ENCODE results near the gene IL17D.

The IL17D gene

GRCh38 chr13:20689291-20689690, 14.2 kb upstream of the IL17D start:
- no peak for DNase-seq (ENCODE audit: low read depth in 1 of 2, low spot score in 1 of 2)

DNA sequence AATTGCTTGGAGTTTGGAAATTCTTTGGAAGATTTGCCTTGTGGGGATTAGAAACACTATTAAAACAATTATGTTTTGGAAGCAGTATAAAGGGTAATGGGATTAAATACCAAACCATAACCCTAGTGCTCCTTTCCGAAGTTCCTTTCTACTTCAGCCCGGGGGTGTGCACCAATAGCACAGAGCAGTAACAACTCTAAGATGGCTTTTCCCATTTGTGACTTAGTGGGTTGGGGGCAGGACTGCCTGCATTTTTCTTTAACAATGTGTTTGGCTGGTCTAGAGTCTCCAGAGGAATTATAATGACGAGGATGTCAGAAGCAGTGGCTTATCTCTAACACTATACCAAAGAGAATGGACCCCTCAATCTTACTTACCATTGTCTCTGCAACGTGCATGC, 11.9 kb upstream of the IL17D start:
- no peak for DNase-seq (ENCODE audit: low read depth in 1 of 2, low spot score in 1 of 2)

DNA sequence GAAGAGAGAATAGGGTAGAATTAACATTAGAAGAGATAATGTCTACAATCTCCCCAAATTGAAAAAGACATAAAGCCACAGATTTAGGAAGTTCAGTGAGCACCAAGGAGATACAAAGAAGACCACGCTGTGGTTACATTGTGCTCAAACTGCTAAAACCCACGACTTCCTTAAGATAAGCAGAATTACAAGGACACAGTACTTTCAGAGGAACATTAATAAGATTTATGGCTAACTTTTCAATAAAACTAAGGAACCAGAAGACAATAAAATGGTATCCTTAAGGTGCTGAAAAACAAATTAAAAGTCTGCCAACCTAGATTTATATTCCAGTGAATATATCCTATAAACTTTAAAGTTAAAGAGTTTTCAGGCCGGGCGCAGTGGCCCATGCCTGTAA, 7.4 kb upstream of the IL17D start:
- DNase-seq (ENCODE audit: low read depth in 1 of 2, low spot score in 1 of 2) = no peak

DNA sequence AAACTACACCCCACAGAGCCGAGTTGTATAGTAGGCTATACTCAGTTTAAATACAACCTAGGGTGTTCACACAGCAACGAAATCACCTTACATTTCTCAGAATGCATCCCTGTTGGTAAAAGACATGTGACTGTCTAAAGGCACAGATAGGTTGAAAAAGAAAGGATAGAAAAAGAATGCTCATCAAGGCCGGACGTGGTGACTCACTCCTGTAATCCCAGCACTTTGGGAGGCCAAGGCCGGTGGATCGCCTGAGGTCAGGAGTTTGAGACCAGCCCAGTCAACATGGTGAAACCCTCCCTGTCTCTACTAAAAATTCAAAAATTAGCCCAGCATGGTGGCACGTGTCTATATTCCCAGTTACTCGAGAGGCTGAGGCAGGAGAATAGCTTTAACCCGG, 3.8 kb upstream of the IL17D start:
- DNase-seq (ENCODE audit: low read depth in 1 of 2, low spot score in 1 of 2) = no peak

DNA sequence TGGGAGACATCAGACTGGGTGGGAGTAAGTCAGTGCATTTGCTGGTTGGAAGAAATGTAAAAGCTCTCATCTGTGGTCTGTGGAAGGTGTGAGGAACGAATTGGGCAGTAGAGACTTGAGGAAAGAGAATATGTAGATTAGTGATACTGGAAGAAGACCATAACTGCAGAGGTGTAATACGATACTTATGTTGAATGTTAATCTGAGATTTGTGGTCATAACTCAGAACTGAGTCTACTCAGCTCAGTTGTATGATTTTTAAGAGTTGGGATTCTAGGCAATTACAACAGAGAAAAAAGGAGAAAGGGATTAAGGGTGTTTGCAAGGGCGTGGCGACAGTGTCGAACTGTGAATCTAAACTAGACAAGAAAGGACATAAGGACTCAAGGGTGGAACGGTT, 3.2 kb upstream of the IL17D start:
- no peak for DNase-seq (ENCODE audit: low read depth in 1 of 2, low spot score in 1 of 2)

DNA sequence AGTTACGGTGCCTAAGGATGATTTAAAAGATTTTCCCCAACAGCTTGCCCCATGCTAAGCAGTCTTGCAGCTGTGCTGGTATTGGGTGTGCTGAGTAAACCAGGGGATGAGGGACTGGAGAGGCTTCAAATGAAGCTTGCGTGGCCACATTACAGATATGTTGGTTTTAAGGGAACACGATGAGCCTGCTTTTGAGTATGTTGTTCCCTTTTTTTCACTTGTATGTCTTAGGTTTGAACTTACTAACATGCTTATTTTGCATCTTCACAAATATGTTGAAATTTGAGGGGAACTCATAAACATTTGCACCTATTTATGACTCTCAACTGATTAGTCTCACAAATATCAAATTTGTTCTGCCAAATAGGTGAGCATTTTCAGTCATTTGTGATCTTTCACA, 2.0 kb upstream of the IL17D start:
- no peak for DNase-seq (ENCODE audit: low read depth in 1 of 2, low spot score in 1 of 2)

GRCh38 chr13:20702530-20702914, 977 bp upstream of the IL17D start:
- DNase-seq (ENCODE audit: low read depth in 1 of 2, low spot score in 1 of 2) = no peak

- peak; percentile 43 to 72 for DNase-seq (ENCODE audit: low read depth in 1 of 2, low spot score in 1 of 2)
Observed at GRCh38 chr13:20703780-20704458, 420 bp downstream of the IL17D start.

DNA sequence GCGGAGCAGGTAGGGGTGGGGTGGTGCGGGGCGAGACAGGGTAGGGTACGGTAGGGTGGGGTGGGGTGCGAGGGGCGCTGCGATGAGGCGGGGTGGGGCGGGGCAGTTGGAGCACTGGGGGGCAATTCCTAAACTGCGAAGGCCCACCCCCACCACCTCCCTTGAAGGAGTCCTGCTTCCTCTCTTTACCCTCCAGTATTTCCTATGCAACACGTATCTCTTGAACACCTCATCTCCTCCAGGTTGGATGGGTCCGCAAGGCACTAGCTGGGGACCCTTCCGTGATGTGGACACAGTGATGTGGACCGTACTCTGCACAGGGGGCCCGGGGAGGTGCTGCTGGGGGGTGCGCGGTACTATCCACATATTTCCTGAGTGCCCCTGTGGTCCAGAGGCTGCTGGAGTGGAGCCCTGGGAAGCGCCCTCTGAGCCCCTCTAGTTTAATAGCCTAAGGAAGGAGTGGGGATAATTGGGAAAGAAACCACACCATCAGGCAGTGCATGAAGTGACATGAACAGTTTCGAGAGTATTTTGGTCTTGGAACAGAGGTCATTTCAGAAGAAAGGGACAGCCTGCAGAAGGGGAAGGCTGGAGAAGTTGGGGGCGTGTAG, 1.1 kb downstream of the IL17D start:
- no peak for DNase-seq (ENCODE audit: low read depth in 1 of 2, low spot score in 1 of 2)

GRCh38 chr13:20706661-20707060, 3.2 kb downstream of the IL17D start:
- DNase-seq (ENCODE audit: low read depth in 1 of 2, low spot score in 1 of 2) = no peak

DNA sequence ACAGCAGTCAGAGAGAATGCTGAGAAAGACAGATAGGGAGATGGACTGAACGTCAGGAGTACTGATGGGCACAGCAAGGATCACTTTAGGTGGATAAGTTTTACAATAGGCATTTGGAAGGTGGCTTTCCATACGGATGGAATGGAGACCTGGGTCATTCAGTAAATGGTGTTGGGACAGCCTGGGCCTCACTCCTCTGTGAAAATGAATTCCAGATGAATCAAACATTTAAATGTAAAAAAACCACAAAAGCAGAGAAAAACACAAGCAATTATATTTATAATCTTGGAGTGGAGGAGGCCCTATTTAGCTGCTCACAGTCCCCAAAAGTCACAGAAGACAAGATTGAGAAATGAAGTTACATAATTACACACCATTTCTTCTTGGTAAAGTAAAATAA, 4.7 kb downstream of the IL17D start:
- DNase-seq (ENCODE audit: low read depth in 1 of 2, low spot score in 1 of 2) = no peak

- DNase-seq (ENCODE audit: low read depth in 1 of 2, low spot score in 1 of 2) = no peak
Observed at GRCh38 chr13:20709369-20709768, 5.9 kb downstream of the IL17D start.

GRCh38 chr13:20709782-20710181, 6.3 kb downstream of the IL17D start:
- DNase-seq (ENCODE audit: low read depth in 1 of 2, low spot score in 1 of 2) = no peak

GRCh38 chr13:20711301-20712044, 8.0 kb downstream of the IL17D start:
- DNase-seq (ENCODE audit: low read depth in 1 of 2, low spot score in 1 of 2) = no peak

GRCh38 chr13:20713014-20713376, 9.5 kb downstream of the IL17D start:
- no peak for DNase-seq (ENCODE audit: low read depth in 1 of 2, low spot score in 1 of 2)

GRCh38 chr13:20713751-20714150, 10.3 kb downstream of the IL17D start:
- DNase-seq (ENCODE audit: low read depth in 1 of 2, low spot score in 1 of 2) = no peak

DNA sequence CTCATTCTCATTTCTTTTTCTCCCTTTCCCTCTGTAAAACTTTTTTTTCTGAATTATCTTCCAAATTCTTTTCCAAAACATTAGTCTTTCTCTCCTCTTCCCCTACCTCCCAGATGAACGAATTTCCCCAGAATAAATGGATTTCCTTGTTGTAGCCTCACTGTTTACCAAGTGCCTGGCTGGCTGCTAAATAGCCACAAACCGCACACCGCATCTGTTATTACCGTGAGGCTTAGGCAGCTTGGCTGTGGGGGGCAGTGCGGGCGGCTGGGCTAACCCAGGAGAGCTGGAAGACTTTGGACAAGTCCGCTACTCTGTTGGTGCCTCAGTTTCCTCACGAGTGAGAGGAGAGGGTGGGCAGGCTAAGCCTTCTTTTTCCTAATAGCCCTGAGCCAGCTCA, 10.7 kb downstream of the IL17D start:
- no peak for DNase-seq (ENCODE audit: low read depth in 1 of 2, low spot score in 1 of 2)

GRCh38 chr13:20714563-20715329, 11.2 kb downstream of the IL17D start:
- DNase-seq (ENCODE audit: low read depth in 1 of 2, low spot score in 1 of 2) = no peak

DNA sequence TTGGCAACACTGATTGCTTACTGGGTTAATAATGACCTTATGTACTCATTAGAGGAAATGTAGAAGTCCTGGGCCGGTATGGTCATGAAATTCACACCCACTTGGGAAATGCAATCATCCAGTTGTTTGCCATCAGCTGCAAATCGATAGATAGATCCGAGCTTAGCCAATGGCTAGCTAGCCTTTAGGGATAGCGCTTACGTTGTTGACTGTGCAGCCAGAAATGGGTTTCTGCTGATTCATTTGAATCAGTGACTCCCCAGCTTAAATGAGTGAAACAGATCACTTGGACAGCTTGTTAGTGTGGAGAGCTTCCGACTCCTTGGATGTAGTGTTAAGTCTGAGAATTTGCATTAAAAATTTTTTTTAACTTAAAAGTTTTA, 11.8 kb downstream of the IL17D start:
- DNase-seq (ENCODE audit: low read depth in 1 of 2, low spot score in 1 of 2) = no peak

GRCh38 chr13:20716951-20717350, 13.5 kb downstream of the IL17D start:
- no peak for DNase-seq (ENCODE audit: low read depth in 1 of 2, low spot score in 1 of 2)

DNA sequence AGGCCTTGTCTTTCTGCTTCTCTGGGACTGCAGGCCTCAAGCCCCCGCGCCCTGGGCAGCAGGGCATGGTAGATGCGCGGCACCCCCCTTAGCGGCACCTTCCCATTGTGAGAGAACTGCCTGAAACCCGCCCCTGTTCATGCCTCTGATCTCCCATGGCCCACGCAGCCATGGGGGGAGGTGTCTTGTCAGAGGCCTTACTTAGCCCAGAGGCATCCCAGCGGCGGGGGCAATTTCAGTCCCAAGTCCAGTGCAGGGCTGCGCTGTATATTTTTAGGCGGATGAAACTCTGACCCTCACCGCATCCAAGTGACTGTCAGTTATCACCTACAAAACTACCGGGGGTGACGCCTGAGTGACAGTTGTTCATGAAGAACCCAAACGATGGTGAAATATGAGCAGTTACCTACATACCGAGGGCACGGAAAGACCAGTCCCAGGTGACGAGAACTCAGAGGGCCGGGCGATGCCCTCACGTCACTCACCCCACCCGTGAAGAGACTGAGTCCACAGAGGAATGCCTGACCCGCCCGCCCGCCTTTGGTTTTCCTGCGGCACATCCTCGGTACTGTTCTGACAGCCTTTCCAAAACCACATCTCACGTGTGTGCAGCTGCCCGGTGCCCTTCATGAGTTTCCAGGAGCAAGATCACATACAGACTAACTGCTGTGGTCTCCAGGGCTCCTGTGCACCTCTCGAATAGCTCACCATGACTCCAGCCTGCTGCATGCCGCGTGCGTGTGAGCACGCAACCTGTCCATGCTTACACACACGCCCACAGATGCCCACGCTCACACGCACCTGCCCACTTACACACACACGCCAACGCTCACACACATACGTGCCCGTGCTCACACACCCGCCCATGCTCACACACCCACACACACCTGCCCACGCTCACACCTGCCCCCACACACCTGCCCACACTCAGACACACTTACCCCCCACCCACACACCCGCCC, 14.4 kb downstream of the IL17D start:
- no peak for DNase-seq (ENCODE audit: low read depth in 1 of 2, low spot score in 1 of 2)
